ENCODE results near the gene ADAMTSL2. TPM values are rescaled to one million over a fixed set of nuclear protein-coding genes. Genes with fewer than 3 reads are reported as not detected.

Gene ADAMTSL2
- total and polyA plus RNA-seq, 12 donors, result 1.00 to 138 (median 56.8) TPM

DNA sequence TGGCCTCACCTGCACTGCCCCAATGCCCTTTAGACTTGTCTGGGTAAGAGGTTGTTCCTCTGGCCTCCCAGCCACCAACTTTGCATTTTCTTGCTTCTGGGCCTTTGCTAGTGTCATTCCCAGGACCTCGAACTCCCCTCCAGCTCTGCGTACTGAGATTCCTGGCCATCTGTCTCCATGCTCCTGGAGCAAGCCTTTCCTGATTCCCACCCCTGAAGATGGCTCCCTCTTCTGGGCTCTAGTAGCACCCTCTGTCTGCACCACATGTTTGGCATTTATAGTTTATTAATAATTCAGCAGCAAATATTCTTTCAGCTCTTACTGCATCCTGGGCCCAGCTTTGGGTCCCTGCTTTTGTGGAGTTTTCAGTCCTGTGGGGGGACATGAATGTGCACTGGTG, 59.8 kb downstream of the ADAMTSL2 start:
- Histone ChIP-seq H3K4me1 (replicated peaks in 1 of 2) (no peaks in the 10 kb centered on the region), H3K4me3 (no peak overlapping the region), H3K36me3 (replicated peaks in 1 of 2) (no peaks in the 10 kb centered on the region), H3K27me3 (no peaks in the 10 kb centered on the region), H3K9me3 (replicated peaks in 1 of 3) (peaks cover 0 to 14% (median 0%) of the 10 kb centered on the region in 3 donors), H3K27ac (no peak overlapping the region)
- WGBS, 4 donors, result 83 to 97% (median 88%) methylated on average over 2 of the region's 2 CpGs
- intact Hi-C loops (cut with DNase I), result loop anchor here in 1 of 2 donors (10.0 kb wide), 1 partner anchor 130 kb away; no protein-coding TSS in a partner anchor
- TF ChIP-seq, protein P1, sequence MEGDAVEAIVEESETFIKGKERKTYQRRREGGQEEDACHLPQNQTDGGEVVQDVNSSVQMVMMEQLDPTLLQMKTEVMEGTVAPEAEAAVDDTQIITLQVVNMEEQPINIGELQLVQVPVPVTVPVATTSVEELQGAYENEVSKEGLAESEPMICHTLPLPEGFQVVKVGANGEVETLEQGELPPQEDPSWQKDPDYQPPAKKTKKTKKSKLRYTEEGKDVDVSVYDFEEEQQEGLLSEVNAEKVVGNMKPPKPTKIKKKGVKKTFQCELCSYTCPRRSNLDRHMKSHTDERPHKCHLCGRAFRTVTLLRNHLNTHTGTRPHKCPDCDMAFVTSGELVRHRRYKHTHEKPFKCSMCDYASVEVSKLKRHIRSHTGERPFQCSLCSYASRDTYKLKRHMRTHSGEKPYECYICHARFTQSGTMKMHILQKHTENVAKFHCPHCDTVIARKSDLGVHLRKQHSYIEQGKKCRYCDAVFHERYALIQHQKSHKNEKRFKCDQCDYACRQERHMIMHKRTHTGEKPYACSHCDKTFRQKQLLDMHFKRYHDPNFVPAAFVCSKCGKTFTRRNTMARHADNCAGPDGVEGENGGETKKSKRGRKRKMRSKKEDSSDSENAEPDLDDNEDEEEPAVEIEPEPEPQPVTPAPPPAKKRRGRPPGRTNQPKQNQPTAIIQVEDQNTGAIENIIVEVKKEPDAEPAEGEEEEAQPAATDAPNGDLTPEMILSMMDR (IDR thresholded peaks at IDR 0.05), result no peak
- no peak for TF ChIP-seq POLR2A (IDR thresholded peaks at IDR 0.05)
- DNase-seq, result no peak

DNA sequence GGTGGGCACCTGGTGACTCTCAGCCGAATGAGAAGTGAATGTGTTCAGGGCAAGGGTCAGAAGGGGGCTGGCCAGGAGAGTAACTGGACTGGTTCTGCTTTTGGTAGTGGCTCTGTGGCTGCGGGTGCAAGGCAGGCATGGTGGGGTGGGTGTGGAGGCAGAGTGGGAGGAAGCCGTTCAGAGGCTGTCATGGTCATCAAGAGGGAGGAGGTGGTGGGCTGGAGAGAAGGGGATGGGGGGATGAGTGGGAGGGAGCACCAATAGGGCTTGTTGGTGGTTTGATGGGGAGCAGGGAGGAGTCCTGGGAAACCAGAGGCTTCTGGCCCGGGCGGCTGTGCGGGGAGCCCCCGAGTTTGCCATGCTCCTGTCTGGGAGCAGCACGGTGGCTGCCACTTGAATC, 61.4 kb downstream of the ADAMTSL2 start:
- H3K4me3 ChIP-seq, result no peak overlapping the region

DNA sequence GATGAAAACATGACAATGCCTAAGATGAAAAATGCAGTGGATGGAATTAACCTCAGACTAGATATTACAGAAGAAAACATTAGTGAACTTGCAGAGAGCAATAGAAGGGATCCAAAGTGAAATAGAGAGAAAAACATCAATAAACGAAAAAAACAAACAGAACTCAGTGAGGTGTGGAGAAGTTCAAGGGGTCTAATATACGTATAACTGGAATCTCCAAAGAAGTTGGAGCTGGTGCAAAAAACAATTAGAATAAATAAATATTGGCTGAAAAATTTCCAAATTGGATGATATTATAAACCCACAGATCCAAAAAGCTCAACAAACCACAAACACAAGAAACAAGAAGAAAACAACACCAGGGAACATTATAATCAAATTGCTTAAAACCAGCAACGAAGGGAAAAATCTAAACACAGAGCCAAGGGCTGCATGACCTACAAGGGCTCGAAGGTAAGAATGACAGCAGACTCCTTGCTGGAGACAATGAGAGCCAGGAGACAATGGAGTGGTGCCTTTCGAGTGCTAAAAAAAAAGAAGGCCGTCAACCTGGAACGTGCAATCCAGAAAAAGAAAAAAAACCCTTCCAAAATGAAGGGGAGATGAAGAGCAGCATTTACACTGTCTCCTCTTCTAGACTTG, 62.9 kb downstream of the ADAMTSL2 start:
- WGBS, 4 donors, result 69 to 81% (median 76%) methylated on average over 7 of the region's 7 CpGs
- intact Hi-C loops (cut with DNase I), result loop anchor here in 1 of 2 donors (10.0 kb wide), 1 partner anchor 127 kb away; no protein-coding TSS in a partner anchor
- H3K4me1 ChIP-seq (replicated peaks in 1 of 2), result no peaks in the 10 kb centered on the region
- DNase-seq, result no peak
- no peaks in the 10 kb centered on the region for H3K36me3 ChIP-seq (replicated peaks in 1 of 2)
- H3K4me3 ChIP-seq, result no peak overlapping the region
- peaks cover 0 to 14% (median 0%) of the 10 kb centered on the region in 3 donors for H3K9me3 ChIP-seq (replicated peaks in 1 of 3)
- no peak overlapping the region for H3K27ac ChIP-seq
- TF ChIP-seq, protein P1 (IDR thresholded peaks at IDR 0.05), result no peak
- no peak for TF ChIP-seq POLR2A (IDR thresholded peaks at IDR 0.05)
- H3K27me3 ChIP-seq, result no peaks in the 10 kb centered on the region

More for the DNA sequence above, 61.4 kb downstream of the ADAMTSL2 start:
- 80 to 86% (median 82%) methylated on average over 7 to 8 of the region's 8 CpGs for WGBS, 4 donors
- TF ChIP-seq, protein P1 (IDR thresholded peaks at IDR 0.05), result no peak
- no peak for TF ChIP-seq POLR2A (IDR thresholded peaks at IDR 0.05)
- Histone ChIP-seq H3K27ac (no peak overlapping the region), H3K9me3 (replicated peaks in 1 of 3) (peaks cover 0 to 14% (median 0%) of the 10 kb centered on the region in 3 donors), H3K27me3 (no peaks in the 10 kb centered on the region), H3K36me3 (replicated peaks in 1 of 2) (no peaks in the 10 kb centered on the region), H3K4me1 (replicated peaks in 1 of 2) (no peaks in the 10 kb centered on the region)
- DNase-seq, result no peak
- intact Hi-C loops (cut with DNase I), result loop anchor here in 1 of 2 donors (10.0 kb wide), 1 partner anchor 129 kb away; no protein-coding TSS in a partner anchor

DNA sequence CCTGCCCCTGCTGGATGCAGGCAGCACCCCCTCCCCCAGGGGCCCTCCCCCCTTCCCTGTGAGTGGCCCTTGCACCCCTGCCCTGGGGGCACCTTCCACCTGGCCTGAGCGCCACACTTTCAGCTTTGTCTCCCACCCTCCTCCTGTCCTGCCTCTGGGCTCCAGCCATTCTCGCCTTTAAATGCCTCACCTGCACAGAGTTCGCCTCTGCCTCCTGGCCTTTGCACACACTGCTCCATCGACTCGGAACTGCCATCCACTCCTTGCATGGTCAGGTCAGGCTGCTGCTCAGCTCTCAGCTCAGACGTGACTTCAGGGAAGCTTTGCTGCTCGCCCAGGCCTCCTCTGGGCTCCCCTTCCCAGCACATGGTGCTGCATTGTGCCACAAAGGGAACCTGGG, 64.5 kb downstream of the ADAMTSL2 start:
- no peak for DNase-seq
- Histone ChIP-seq H3K4me1 (replicated peaks in 1 of 2) (no peaks in the 10 kb centered on the region), H3K4me3 (no peak overlapping the region), H3K9me3 (replicated peaks in 1 of 3) (peaks cover 0 to 14% (median 0%) of the 10 kb centered on the region in 3 donors), H3K27me3 (no peaks in the 10 kb centered on the region), H3K36me3 (replicated peaks in 1 of 2) (no peaks in the 10 kb centered on the region), H3K27ac (no peak overlapping the region)
- 78 to 85% (median 80%) methylated on average over 7 of the region's 7 CpGs for WGBS, 4 donors
- intact Hi-C loops (cut with DNase I), result loop anchor here in 1 of 2 donors (10.0 kb wide), 1 partner anchor 126 kb away; no protein-coding TSS in a partner anchor
- no peak for TF ChIP-seq POLR2A (IDR thresholded peaks at IDR 0.05)
- TF ChIP-seq, protein P1 (IDR thresholded peaks at IDR 0.05), result no peak
